Ureter (tissue), 1 donor: ENCODE measurements around the gene UBE2E1. TPM values are rescaled to one million over a fixed set of nuclear protein-coding genes. Genes with fewer than 3 reads are reported as not detected.
"Not testable (repeated sequence)": the region's sequence is repeated elsewhere in the genome, so short reads cannot be mapped to it uniquely, and the experiment has no call there.

Experiments used
- DNase-seq: peaks from one replicate; pipeline ENCODE4 v3.0.0-alpha.2; 2020; ENCODE audit warnings: low spot score
- total RNA-seq: library from RNA; stranded (reverse); gene quantifications from one replicate; pipeline ENCODE4 v1.2.4, GENCODE V29; 2023
- donor health status: DM: yes; HTN: yes; CAD: no.

The UBE2E1 gene
- total RNA-seq, 1 donor from 2014 or later: 107 TPM

DNA sequence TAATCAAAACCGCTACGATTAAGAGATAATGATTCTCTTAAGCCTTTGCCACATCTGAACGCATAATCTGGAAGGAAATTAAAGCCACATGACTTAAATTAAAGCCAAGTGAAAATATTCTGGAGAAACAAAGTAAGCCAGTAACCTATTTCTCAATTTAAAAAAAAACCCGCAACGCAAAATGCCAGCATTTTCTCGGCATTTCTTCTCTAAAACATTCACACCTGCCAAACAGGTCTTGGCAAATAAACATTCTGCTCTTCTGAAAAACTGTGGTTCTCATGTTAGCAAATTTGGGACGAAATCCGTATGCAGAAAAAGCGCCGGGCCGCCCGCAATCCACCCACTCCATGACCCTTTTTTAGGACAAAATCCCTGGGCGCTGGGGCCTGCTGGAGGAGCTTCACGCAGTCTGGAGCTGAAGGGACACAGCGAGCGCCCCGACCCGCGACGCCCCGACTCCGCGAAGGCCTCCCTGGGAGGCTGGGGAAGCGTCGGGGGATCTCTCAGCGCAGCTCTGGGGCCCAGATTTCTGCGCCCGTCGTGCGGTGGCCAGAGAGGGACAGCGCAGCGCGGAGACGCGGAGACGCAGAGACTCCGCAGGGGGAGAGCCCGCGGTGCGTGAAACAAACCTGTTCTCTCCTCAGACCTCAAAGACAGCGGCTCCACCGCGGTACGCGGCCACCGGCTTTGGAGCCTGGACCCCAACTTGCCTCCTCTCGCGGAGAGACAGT is 110.6 kb downstream of the UBE2E1 start:
- DNase-seq: peak; percentile 54

DNA sequence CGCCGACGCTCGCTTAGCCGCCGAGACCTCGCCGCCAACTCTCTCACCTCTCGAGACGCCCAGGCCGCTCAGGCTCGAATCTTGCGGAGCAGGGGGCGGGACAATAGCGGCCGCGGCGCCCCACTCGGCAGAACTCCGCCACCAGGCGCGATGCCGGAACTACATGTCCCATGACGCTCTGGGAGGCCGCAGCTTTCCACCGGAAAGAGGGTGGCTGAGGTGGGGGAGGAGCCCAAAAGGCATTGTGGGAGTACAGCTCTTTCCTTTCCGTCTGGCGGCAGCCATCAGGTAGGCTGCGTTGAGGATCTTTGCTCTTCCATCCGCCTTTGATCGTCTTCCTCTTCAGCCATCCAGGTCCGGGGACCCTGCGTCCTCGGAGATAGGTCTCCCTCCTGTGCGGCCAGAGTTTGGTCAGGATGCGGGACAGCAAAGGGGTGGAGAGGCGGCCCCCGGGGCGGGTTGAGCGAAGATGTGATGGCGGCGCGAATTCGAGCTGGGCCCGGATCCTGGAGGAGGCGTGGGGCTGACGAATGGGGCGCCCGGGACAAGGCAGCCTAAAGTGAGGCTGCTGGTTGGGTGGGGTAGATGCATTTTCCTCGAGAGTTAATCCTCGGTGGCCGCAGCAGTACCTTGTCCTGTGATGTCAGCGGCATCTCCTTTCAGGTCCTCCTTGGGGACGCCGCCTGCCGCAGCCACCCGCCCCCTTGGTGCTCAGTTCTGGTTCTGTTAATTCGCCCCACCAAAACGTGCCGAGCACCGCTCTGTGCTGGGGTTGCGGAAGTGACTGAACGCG is 111.3 kb downstream of the UBE2E1 start, which contains the start of the genes NKIRAS1 and RPL15:
Gene NKIRAS1 (minus strand): TSS at position 105 of the 793 bp plus-strand sequence. CDS start 6,086 bp downstream, outside the sequence.
Gene RPL15 (plus strand): TSS at position 247 of the 793 bp plus-strand sequence. CDS start 728 bp downstream, outside the sequence.
- DNase-seq: peak; percentile 98

DNA sequence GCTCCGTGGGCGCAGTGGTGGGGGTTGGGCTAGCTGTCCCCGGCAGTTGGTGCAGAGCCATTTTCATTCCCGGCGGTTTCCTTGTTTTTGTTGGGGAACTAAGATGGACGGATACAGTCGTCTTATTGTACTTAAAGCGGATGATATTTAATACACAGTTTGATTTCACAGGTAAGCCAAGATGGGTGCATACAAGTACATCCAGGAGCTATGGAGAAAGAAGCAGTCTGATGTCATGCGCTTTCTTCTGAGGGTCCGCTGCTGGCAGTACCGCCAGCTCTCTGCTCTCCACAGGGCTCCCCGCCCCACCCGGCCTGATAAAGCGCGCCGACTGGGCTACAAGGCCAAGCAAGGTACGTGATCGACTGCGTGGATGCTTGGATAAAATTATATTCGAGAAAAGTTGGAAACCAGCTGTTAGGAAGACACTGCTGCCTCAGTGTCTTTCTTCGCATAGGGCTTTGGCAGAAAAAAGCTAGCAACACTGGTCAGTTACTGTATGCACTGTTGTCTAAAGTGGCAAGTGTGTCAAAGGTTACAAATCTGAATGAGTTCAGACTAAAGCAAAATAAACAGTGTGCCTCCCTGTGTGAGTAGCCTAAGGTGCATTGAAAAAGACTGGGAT is 112.0 kb downstream of the UBE2E1 start:
- DNase-seq: not testable (repeated sequence)

DNA sequence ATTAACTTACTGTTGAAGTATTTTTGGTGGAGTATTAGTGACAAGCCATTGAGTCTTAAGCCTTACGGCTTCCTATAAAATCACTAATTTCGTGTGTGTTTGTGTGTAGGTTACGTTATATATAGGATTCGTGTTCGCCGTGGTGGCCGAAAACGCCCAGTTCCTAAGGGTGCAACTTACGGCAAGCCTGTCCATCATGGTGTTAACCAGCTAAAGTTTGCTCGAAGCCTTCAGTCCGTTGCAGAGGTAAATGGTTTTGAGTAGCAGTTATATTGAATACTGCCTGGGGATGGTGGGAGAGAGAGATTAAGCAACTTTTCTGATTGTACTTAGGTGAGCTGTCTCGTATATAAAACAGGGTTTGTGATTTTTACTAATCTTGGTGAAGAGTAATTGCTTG is 112.6 kb downstream of the UBE2E1 start:
- DNase-seq: not testable (repeated sequence)

DNA sequence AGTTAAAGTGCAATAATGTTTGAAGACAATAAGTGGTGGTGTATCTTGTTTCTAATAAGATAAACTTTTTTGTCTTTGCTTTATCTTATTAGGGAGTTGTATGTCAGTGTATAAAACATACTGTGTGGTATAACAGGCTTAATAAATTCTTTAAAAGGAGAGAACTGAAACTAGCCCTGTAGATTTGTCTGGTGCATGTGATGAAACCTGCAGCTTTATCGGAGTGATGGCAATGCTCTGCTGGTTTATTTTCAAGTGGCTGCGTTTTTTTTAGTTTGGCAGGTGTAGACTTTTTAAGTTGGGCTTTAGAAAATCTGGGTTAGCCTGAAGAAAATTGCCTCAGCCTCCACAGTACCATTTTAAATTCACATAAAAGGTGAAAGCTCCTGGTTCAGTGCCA is 113.9 kb downstream of the UBE2E1 start:
- no peak for DNase-seq

DNA sequence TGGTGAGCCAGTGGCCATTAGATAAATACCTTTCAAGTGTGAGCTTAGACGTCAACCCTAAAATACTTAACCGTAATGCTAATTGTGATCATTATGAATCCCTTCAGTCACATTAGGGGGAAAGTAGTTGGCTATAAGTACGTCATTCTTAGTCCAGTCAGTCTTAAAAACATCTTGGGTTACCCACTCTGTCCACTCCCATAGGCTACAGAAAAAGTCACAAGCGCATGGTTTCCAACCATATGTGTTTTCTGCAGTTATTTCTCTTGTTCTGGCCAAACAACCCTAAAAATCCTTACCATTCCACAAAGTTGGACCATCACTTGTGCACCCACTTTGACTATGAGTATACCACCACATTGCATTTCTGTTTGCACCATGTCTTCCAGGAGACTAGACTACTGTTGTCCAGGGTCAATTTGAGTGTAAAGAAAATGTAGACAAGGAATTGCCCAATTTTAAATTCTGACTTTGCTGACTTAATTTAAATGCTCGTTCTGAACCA is 114.4 kb downstream of the UBE2E1 start:
- DNase-seq: no peak

DNA sequence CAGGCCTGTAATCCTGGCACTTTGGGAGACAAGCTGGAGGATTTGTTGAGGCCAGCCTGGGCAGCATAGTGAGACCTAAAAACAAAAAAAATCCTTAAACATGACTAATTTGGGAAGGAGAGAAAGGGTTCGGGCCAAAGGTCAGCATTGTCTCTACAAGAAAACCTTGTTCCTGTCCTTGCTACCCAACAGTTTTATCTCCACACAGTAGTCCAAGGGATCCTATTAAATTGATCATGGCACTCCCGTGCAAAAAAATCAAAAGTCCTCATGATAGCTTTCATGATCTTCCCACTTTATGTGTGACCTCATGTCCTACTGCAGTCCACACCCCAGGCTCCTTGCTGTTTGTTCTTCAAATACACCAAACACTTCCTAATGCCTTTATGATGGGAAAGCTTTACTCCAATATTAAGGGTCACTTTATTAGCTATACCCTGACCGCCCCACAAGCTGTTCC is 115.3 kb downstream of the UBE2E1 start:
- DNase-seq: no peak

DNA sequence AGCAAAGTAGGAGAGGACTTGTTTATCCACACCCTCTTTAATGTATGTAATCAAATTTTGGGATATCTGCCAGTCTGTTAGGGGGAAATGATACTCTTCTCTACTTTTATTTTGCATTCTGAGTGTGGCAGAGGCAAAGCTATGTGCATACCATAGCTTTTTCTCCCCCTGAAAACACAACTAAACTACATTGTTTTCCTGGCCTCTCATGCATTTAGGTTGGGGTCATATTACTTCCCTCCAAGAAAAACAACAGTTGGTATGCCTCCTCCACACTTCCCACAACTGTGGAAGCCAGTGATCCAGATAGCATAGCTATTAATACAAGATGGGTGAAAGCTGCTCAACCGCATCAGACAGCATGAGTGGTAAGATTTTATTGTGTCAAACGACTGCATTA is 118.0 kb downstream of the UBE2E1 start:
- DNase-seq: no peak

DNA sequence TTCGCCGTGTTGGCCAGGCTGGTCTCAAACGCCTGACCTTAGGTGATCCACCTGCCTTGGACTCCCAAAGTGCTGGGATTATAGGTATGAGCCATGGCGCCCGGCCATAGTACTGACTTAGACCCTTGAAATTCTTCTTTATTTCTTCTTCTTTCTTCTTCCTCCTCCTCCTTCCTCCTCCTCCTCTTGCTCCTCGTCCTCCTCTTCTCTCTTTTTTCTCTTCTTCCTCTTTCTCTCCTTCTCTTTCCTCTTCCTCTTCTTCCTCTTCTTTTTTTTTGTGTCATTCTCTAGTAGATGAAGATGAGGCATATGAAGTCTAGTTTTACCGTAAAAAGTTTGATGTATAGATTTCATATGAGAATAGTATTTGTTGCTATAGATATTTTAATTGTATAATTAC is 120.5 kb downstream of the UBE2E1 start:
- no peak for DNase-seq

DNA sequence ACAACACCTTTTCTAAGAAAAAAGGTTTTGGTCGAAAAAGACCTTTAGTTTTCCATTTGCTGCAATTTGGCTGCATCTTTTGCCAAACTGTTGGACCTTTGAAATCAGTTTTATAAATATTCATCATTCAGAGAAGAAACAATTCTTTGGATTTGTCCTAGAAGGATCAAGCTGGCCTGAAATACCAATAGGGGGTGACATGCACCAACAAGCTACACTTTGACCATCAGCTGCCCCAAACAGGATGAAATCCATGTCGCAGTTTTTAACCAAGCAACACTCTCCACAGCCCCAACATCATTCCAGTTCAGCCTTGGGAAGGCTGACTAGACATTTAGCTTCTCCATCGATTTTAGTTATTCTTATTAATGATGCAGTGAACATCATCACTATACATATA is 121.0 kb downstream of the UBE2E1 start:
- DNase-seq: no peak

DNA sequence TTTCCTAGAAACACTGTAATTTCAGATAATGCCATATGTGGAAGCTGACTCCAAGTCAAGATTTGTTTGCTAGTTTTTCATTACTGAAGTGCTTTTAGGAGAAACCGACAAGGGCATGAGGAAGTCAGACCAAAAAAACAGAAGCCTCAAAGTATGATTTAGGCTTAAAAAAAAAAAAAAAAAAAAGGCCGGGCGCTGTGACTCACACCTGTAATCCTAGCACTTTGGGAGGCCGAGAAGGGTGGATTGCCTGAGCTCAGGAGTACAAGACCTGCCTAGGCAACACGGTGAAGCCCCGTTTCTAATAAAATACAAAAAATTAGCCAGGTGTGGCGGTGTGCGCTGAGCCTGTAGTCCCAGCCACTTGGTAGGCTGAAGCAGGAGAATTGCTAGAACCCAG is 122.8 kb downstream of the UBE2E1 start:
- no peak for DNase-seq

DNA sequence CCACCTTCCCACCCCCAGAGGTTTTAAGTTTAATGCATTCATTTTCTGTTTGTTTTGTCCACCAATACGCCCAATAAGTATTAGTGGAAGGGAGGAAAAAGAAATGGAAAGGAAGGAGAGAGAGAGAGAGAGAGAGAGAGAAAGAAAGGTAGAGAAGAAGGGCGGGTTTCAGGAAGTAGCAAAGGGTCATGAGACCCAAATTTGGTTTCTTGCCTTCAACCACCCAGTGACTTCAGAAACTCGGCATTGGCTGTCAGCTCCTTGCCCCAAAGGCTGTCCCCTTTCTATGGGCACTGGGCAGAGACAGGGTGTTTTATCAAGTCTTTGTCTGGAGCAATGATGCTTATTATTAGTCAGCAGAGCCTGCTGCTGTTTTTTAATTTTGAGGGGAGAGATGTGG is 125.8 kb downstream of the UBE2E1 start:
- DNase-seq: no peak

DNA sequence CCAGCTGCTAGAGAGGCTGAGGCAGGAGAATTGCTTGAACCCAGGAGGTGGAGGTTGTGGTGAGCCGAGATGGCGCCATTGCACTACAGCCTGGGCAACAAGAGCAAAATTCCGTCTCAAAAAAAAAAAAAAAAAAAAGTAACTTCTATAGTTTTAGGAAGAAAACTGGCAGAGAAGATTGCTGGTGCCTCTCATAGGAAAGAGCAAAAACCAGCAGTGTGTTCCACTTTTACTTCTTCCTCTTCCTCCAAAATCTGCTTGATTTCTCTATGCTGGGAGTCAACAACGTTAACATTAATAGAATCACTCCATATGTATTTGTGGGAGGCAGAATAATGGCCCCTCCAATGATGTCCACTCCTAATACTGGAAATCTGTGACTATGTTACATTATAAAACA is 126.8 kb downstream of the UBE2E1 start:
- DNase-seq: no peak

DNA sequence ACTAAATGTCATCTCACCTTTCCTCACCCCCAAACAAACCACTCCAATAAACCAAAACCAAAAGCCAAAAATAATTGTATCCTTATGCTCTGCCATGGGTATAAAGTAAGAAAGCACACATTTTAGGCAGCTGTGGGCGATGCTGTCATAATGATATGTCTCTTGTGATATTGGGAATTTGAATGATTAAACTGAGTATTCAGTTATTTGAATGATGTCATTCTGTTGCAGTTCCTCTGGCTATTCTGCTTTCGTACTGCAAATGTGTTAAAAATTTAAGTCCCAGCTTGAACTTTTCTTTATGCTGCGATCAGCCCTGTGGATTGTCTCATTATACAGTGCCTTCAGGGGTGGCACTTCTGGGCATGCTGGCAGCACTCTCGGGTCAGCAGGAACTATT is 128.5 kb downstream of the UBE2E1 start:
- DNase-seq: no peak

DNA sequence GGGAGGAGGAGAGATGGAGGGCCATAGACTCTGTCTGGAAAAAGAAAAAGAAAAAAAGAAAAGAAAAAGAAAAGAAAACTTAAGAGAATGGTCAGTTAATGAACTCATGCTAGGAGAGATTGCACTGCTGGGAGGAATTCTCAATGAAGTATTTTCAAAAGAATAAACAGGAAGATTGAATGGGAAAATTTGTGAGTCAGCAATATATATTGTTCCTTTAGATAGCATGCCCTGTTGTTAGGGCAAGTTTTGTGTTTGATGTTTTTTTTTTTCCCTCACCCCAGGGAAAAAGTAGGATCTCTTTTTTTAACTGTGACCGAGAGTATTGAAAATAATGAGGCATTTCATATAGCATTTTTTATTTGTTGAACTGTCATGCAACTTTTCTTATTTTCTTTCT is 131.5 kb downstream of the UBE2E1 start:
- no peak for DNase-seq

DNA sequence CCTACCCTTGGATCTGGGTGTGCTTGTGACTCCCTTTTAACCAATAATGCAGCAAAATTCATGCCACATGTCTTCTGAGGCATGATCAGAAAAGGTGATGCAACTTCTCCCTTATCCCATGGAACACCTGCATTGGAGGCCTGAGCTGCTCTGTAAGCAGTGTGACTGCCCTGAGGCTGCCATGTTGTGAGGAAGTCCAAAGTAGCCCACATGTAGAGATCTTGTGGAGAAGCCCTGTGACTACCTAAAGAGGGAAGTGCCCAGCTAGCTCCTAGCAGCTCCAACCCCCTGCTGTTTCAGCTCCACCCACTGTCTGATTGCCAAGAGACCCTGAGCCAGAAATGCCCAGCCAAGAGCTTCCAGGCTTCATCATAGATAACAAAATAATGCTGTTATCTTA is 132.9 kb downstream of the UBE2E1 start:
- DNase-seq: no peak

DNA sequence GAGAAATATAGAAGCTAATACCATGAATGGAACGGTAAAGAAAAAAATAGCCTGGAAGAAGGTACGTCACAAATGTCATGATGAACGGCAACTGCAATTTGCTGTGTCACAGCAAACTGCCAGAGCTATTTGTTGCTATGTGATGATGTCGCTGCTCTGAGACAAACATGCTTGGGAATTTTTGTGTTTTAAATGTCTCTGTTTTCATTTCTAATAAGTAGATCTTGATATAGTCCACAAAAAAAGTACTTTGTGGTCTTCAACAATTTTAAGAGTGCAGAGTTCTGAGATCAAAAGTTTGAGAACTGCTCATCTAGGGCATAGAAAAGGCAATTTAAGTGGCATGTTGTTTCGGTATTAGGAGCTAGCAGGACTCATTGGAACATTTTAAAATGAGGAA is 135.0 kb downstream of the UBE2E1 start:
- no peak for DNase-seq

Other genes starting within 250 kb of the UBE2E1 start
- gene NKIRAS1, start 111.0 kb downstream of the UBE2E1 start, total RNA-seq: 4.9 TPM
- gene RPL15, start 111.2 kb downstream of the UBE2E1 start, total RNA-seq: 1,981 TPM
- 41.4 TPM for gene NR1D2, start 139.3 kb downstream of the UBE2E1 start, total RNA-seq